Panc1 (cell line): ENCODE measurements around the gene ZBTB48. TPM values are rescaled to one million over a fixed set of nuclear protein-coding genes. Genes with fewer than 3 reads are reported as not detected.

Experiments used
- ATAC-seq: fragments of 200-7000 bp; cut with Tn5 transposase; 2 replicates; pipeline ENCODE4 v1.9.1; 2020; ENCODE audit warnings: mild to moderate bottlenecking, moderate library complexity
- BruUV-seq: library from RNA; stranded (reverse); fragments of 400-500 nt; replicated peaks from 2 replicates; lab custom pipeline; 2021; lab: Mats Ljungman, UMichigan
- CTCF ChIA-PET: fragments of 300-600 bp; sonication (Branson Sonifier 250); formaldehyde crosslinking; loops from one replicate; lab custom pipeline; 2022; ENCODE audit warnings: antibody characterized with exemption; lab: Charles Lee
- POLR2A ChIA-PET: fragments of 300-600 bp; sonication (Branson Sonifier 250); formaldehyde crosslinking; loops from one replicate; lab custom pipeline; 2022; ENCODE audit warnings: antibody characterized with exemption; lab: Charles Lee
- DNase-seq: peaks from one replicate; pipeline ENCODE4 v3.0.0-alpha.2; 2010; ENCODE audit warnings: low read depth, low spot score
- H3K27ac ChIP-seq: 2 replicates; pipeline ENCODE4 v1.5.1; 2011; ENCODE audit warnings: mild to moderate bottlenecking, low read length, inconsistent platforms
- H3K27me3 ChIP-seq: fragments of 200-500 bp; sonication (Bioruptor generic); 2 replicates; pipeline ENCODE4 v1.6.0; 2014; ENCODE audit warnings: low read length, inconsistent platforms; ENCODE audit not compliant: control insufficient read depth, insufficient read depth
- H3K36me3 ChIP-seq: fragments of 200-500 bp; sonication (Bioruptor generic); 2 replicates; pipeline ENCODE4 v1.5.1; 2014; ENCODE audit warnings: inconsistent platforms, mild to moderate bottlenecking, low read length, moderate library complexity; ENCODE audit not compliant: control insufficient read depth, insufficient read depth
- H3K4me1 ChIP-seq: 2 replicates; pipeline ENCODE4 v1.5.1; 2011; ENCODE audit warnings: inconsistent platforms, mild to moderate bottlenecking, low read length, moderate library complexity; ENCODE audit not compliant: control insufficient read depth, insufficient read depth
- H3K4me3 ChIP-seq, 2 experiments: 2 replicates each; pipeline ENCODE4 v1.5.1; 2011 to 2012; ENCODE audit warnings: low read depth in 2 of 2, low read length in 2 of 2, mild to moderate bottlenecking in 2 of 2, inconsistent platforms in 1 of 2, moderate library complexity in 1 of 2
- H3K9me3 ChIP-seq: fragments of 200-500 bp; sonication (Bioruptor generic); 2 replicates; pipeline ENCODE4 v1.5.1; 2014; ENCODE audit warnings: low read depth, mild to moderate bottlenecking, inconsistent platforms, low read length, moderate library complexity; ENCODE audit not compliant: control insufficient read depth, insufficient read depth
- CTCF ChIP-seq: fragments of 450-650 bp; IDR thresholded peaks from 2 replicates; pipeline ENCODE4 v1.5.1; 2017; ENCODE audit warnings: mild to moderate bottlenecking
- POLR2AphosphoS5 ChIP-seq: IDR thresholded peaks from 2 replicates; pipeline ENCODE4 v1.6.1; 2012; ENCODE audit warnings: mild to moderate bottlenecking, low read depth, low read length, moderate library complexity
- REST ChIP-seq, 2 experiments: IDR thresholded peaks; 2 replicates each; pipeline ENCODE4 v1.6.1; 2011 to 2012; ENCODE audit warnings: low read depth in 2 of 2, control low read depth in 1 of 2, low read length in 1 of 2, mild to moderate bottlenecking in 1 of 2, moderate library complexity in 1 of 2; ENCODE audit not compliant: insufficient read depth in 1 of 2
- SIN3A ChIP-seq: IDR thresholded peaks from 2 replicates; pipeline ENCODE4 v1.6.1; 2012; ENCODE audit warnings: low read depth, mild to moderate bottlenecking, low read length, moderate library complexity, borderline replicate concordance; ENCODE audit not compliant: insufficient read depth
- TCF7L2 ChIP-seq: IDR thresholded peaks from 2 replicates; pipeline ENCODE4 v1.6.1; 2011; ENCODE audit warnings: mild to moderate bottlenecking, low read depth, low read length, inconsistent platforms
- in situ Hi-C: cut with HindIII; loops from 2 replicates; pipeline ENCODE4 v1.10.0; 2016; ENCODE audit warnings: low sequenced_read_pairs, low pct_unique_long_range_greater_than_20kb
- intact Hi-C: fragments of 100-400 bp; cut with micrococcal nuclease; formaldehyde crosslinking; loops from one replicate; pipeline ENCODE4 v1.10.0; 2022; ENCODE audit not compliant: unreplicated experiment
- total RNA-seq: library from RNA; stranded (reverse); gene quantifications from one replicate; pipeline ENCODE4 v1.2.1, GENCODE V29; 2021; ENCODE audit not compliant: unreplicated experiment

Gene ZBTB48
- total RNA-seq, 1 experiment from 2014 or later = 40.7 TPM

- intact Hi-C loops (no loop called here), in situ Hi-C loops (no loop called here)
- peaks cover 7% of the 10 kb centered on the region; the same call in 1 of the 2 replicates for H3K36me3 ChIP-seq
- no peak overlapping the region for H3K27ac ChIP-seq
- ATAC-seq = no peak
- CTCF ChIA-PET = no interaction called here
- POLR2A ChIA-PET = no interaction called here
- no peak overlapping the region for H3K4me3 ChIP-seq
- DNase-seq = no peak
- H3K4me1 ChIP-seq = peaks cover 23% of the 10 kb centered on the region
- no peaks in the 10 kb centered on the region for H3K9me3 ChIP-seq
- no peaks in the 10 kb centered on the region for H3K27me3 ChIP-seq
- BruUV-seq = no TSS peak
- no peak for TF ChIP-seq CTCF
- no peak for TF ChIP-seq TCF7L2
- no peak for TF ChIP-seq SIN3A
- no peak for TF ChIP-seq REST (IDR thresholded peaks at IDR 0.05; ENCODE audit: insufficient read depth in 1 of 2, low read depth in 2 of 2, low read length in 1 of 2)
- TF ChIP-seq POLR2AphosphoS5 = no peak
Measured at GRCh38 chr1:6582370-6582769, 2.6 kb downstream of the ZBTB48 start.

GRCh38 chr1:6584126-6585080 lies 4.6 kb downstream of the ZBTB48 start:
- no TSS peak for BruUV-seq
- ChIA-PET POLR2A (no interaction called here), CTCF (no interaction called here)
- intact Hi-C loops (no loop called here), in situ Hi-C loops (no loop called here)
- DNase-seq (no peak), ATAC-seq (no peak)
- TF ChIP-seq POLR2AphosphoS5 = no peak
- no peak for TF ChIP-seq CTCF
- no peak for TF ChIP-seq REST (IDR thresholded peaks at IDR 0.05; ENCODE audit: insufficient read depth in 1 of 2, low read depth in 2 of 2, low read length in 1 of 2)
- TF ChIP-seq TCF7L2 = no peak
- TF ChIP-seq SIN3A = no peak
- no peak overlapping the region for H3K4me3 ChIP-seq
- peaks cover 18% of the 10 kb centered on the region for H3K4me1 ChIP-seq
- H3K36me3 ChIP-seq = peaks cover 7% of the 10 kb centered on the region; the same call in 1 of the 2 replicates
- H3K9me3 ChIP-seq = no peaks in the 10 kb centered on the region
- H3K27me3 ChIP-seq = no peaks in the 10 kb centered on the region
- H3K27ac ChIP-seq = no peak overlapping the region
